Peyer's patch (tissue), 4 donors: ENCODE measurements around the gene TERT.

ENCODE experiments used
- POLR2A ChIP-seq, 2 donors: fragments of 450-650 bp; IDR thresholded peaks; one replicate each; pipeline ENCODE4 v1.5.1; 2017; ENCODE audit warnings: antibody characterized with exemption in 2 of 2, mild to moderate bottlenecking in 2 of 2, moderate library complexity in 2 of 2
- TF ChIP-seq, protein P1 (sequence below), 6 experiments: fragments of 450-650 bp in 4 of 6; fragments of 200-600 bp in 2 of 6; sonication (generic) in 1 of 6; IDR thresholded peaks; one replicate each; pipeline ENCODE4 v1.5.1; 2017 to 2019; ENCODE audit warnings: antibody characterized with exemption in 6 of 6, mild to moderate bottlenecking in 3 of 6, moderate library complexity in 1 of 6

DNA sequence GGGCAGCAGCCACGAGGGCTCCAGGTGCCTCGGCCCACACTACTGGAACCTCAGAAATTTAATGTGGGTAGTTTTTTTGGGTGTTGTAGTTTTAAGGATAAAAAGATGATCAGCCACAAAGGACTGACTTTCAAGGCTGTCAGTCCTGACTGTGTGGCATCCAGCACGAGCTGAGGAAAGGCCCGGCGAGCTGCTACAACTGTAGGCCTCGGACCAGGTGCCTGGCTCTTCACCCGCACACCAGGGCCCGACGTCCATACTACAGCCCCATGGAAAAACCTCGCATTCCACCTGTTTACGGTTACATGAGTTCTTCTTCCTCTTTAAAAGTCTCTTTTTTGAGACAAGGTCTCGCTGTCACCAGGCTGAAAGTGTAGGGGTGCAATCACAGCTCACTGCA lies 47.4 kb upstream of the TERT start:
- TF ChIP-seq, protein P1, sequence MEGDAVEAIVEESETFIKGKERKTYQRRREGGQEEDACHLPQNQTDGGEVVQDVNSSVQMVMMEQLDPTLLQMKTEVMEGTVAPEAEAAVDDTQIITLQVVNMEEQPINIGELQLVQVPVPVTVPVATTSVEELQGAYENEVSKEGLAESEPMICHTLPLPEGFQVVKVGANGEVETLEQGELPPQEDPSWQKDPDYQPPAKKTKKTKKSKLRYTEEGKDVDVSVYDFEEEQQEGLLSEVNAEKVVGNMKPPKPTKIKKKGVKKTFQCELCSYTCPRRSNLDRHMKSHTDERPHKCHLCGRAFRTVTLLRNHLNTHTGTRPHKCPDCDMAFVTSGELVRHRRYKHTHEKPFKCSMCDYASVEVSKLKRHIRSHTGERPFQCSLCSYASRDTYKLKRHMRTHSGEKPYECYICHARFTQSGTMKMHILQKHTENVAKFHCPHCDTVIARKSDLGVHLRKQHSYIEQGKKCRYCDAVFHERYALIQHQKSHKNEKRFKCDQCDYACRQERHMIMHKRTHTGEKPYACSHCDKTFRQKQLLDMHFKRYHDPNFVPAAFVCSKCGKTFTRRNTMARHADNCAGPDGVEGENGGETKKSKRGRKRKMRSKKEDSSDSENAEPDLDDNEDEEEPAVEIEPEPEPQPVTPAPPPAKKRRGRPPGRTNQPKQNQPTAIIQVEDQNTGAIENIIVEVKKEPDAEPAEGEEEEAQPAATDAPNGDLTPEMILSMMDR (IDR thresholded peaks at IDR 0.05): no peak
- TF ChIP-seq POLR2A (IDR thresholded peaks at IDR 0.05): no peak
